Endothelial cell of umbilical vein (primary cell): ENCODE data around the gene ARHGAP18. TPM values are rescaled to one million over a fixed set of nuclear protein-coding genes. Genes with fewer than 3 reads are reported as not detected.

Source experiments
- BruUV-seq: library from RNA; stranded (reverse); fragments of 400-500 nt; replicated peaks from 2 replicates; lab custom pipeline; 2021; lab: Mats Ljungman, UMichigan
- CTCF ChIA-PET: fragments of 300-600, 350-600 bp; sonication (Branson Sonifier 250); formaldehyde crosslinking; loops from one replicate; lab custom pipeline; 2021; ENCODE audit warnings: antibody characterized with exemption, inconsistent platforms; lab: Charles Lee
- POLR2A ChIA-PET: fragments of 300-600, 350-600 bp; sonication (Branson Sonifier 250); formaldehyde crosslinking; loops from one replicate; lab custom pipeline; 2021; ENCODE audit warnings: antibody characterized with exemption, inconsistent platforms; lab: Charles Lee
- DNase-seq: peaks from one replicate; pipeline ENCODE4 v3.0.0-alpha.2; 2011; ENCODE audit warnings: low read depth, low spot score
- FAIRE-seq: peaks from 2 replicates; lab custom pipeline; 2011; peaks lifted over from hg19 to GRCh38; lab: Jason Lieb, UNC
- H2AFZ ChIP-seq: 2 replicates; pipeline ENCODE4 v1.6.0; 2012; ENCODE audit warnings: low read depth, low read length, control low read depth, inconsistent platforms
- H3K27ac ChIP-seq: 2 replicates; pipeline ENCODE4 v1.5.1; 2011; ENCODE audit warnings: low read depth, mild to moderate bottlenecking, control low read depth, low read length, moderate library complexity; ENCODE audit not compliant: insufficient read depth
- H3K27me3 ChIP-seq, 2 experiments: 2 replicates each; pipeline versions ENCODE4 v1.6.0 to v1.6.1; 2011; ENCODE audit warnings: low read length in 2 of 2, mixed read lengths in 1 of 2; ENCODE audit not compliant: control insufficient read depth in 2 of 2, insufficient read depth in 2 of 2
- H3K36me3 ChIP-seq, 2 experiments: 2 replicates in 1 of 2; 3 replicates in 1 of 2; pipeline ENCODE4 v1.5.1; 2011; ENCODE audit warnings: low read length in 2 of 2, mild to moderate bottlenecking in 1 of 2, moderate library complexity in 1 of 2; ENCODE audit not compliant: control insufficient read depth in 2 of 2, insufficient read depth in 2 of 2; ENCODE audit errors: extremely low read depth in 1 of 2
- H3K4me1 ChIP-seq: 3 replicates; pipeline ENCODE4 v1.5.1; 2011; ENCODE audit warnings: mild to moderate bottlenecking, low read length; ENCODE audit not compliant: control insufficient read depth, insufficient read depth; ENCODE audit errors: extremely low read depth
- H3K4me2 ChIP-seq: 2 replicates; pipeline ENCODE4 v1.6.1; 2011; ENCODE audit warnings: low read length, control low read depth, mixed read lengths; ENCODE audit not compliant: insufficient read depth
- H3K4me3 ChIP-seq, 3 experiments: fragments of 200-600 bp in 1 of 3; sonication (generic), shearing (Covaris generic) in 1 of 3; replicated peaks in 1 of 3; 2 replicates each; pipeline ENCODE4 v1.5.1; 2011 to 2016; ENCODE audit warnings: control low read depth in 3 of 3, low read length in 3 of 3, mild to moderate bottlenecking in 2 of 3, inconsistent platforms in 1 of 3, low read depth in 1 of 3, moderate library complexity in 1 of 3; ENCODE audit not compliant: insufficient read depth in 1 of 3
- H3K79me2 ChIP-seq: 2 replicates; pipeline ENCODE4 v1.6.0; 2012; ENCODE audit warnings: low read length, inconsistent platforms; ENCODE audit not compliant: control insufficient read depth, insufficient read depth
- H3K9ac ChIP-seq: replicated peaks from 2 replicates; pipeline ENCODE3; 2011; ENCODE audit warnings: low read length, control low read depth; ENCODE audit not compliant: insufficient read depth; ENCODE audit errors: extremely low read depth
- H3K9me1 ChIP-seq: replicated peaks from 3 replicates; pipeline ENCODE4 v1.6.0; 2011; ENCODE audit warnings: mild to moderate bottlenecking, low read length; ENCODE audit not compliant: control insufficient read depth, insufficient read depth; ENCODE audit errors: extremely low read depth
- H3K9me3 ChIP-seq: replicated peaks from 2 replicates; pipeline ENCODE4 v1.5.1; 2012; ENCODE audit warnings: low read length, inconsistent platforms; ENCODE audit not compliant: control insufficient read depth, insufficient read depth
- H4K20me1 ChIP-seq: replicated peaks from 2 replicates; pipeline ENCODE3; 2011; ENCODE audit warnings: mild to moderate bottlenecking, low read length; ENCODE audit not compliant: control insufficient read depth, insufficient read depth; ENCODE audit errors: extremely low read depth
- CTCF ChIP-seq, 2 donors: IDR thresholded peaks; 1 replicate in 1 of 2; 2 replicates in 1 of 2; pipeline ENCODE4 v1.5.1; 2011; ENCODE audit warnings: low read length in 2 of 2, mild to moderate bottlenecking in 2 of 2, moderate library complexity in 2 of 2, control low read depth in 1 of 2, inconsistent platforms in 1 of 2, low read depth in 1 of 2; ENCODE audit not compliant: insufficient read depth in 1 of 2; ENCODE audit errors: extremely low read depth in 1 of 2
- FOS ChIP-seq: IDR thresholded peaks from 2 replicates; pipeline ENCODE4 v1.6.1; 2011; ENCODE audit warnings: mild to moderate bottlenecking, low read length, moderate library complexity, borderline replicate concordance; ENCODE audit not compliant: insufficient read depth
- GATA2 ChIP-seq: IDR thresholded peaks from 2 replicates; pipeline ENCODE4 v1.7.0; 2011; ENCODE audit warnings: low read depth, mild to moderate bottlenecking, moderate library complexity, mixed read lengths, low read length; ENCODE audit not compliant: insufficient read length, insufficient read depth
- MYC ChIP-seq: IDR thresholded peaks from one replicate; pipeline ENCODE4 v1.6.1; 2011; ENCODE audit warnings: mild to moderate bottlenecking, low read depth, low read length
- POLR2A ChIP-seq: IDR thresholded peaks from 2 replicates; pipeline ENCODE4 v1.6.1; 2012; ENCODE audit warnings: low read depth, mild to moderate bottlenecking, control low read depth, low read length
- dilution Hi-C: fragments of 300-500 bp; cut with MboI; formaldehyde crosslinking; loops from one replicate; pipeline ENCODE4 v1.15.0; 2019; ENCODE audit warnings: low sequenced_read_pairs; ENCODE audit not compliant: extremely low pct_ligation_motif_present
- intact Hi-C: fragments of 100-400 bp; cut with micrococcal nuclease; formaldehyde crosslinking; loops from one replicate; pipeline ENCODE4 v1.10.0; 2022
- polyA plus RNA-seq, 4 experiments: library from polyadenylated mRNA; depleted of rRNA in 3 of 4; stranded (reverse) in 3 of 4; unstranded in 1 of 4; fragments of >200 nt; gene quantifications; 2 replicates each; pipeline versions ENCODE4 v1.2.1 to v1.2.3, GENCODE V29; 2011 to 2012; ENCODE audit warnings: missing spikeins in 1 of 4
- total RNA-seq: library from RNA; stranded (reverse); gene quantifications from 2 replicates; pipeline ENCODE4 v1.2.3, GENCODE V29; 2021

Gene ARHGAP18
- total and polyA plus RNA-seq, 2 donors (not counting 3 experiments of a cell fraction or from before 2014, with no cell fraction given): 13.1 to 86.1 TPM

GRCh38 chr6:129753422-129753821, 43.4 kb upstream of the ARHGAP18 start:
- H3K27ac ChIP-seq: no peak overlapping the region
- FAIRE-seq: no peak

DNA sequence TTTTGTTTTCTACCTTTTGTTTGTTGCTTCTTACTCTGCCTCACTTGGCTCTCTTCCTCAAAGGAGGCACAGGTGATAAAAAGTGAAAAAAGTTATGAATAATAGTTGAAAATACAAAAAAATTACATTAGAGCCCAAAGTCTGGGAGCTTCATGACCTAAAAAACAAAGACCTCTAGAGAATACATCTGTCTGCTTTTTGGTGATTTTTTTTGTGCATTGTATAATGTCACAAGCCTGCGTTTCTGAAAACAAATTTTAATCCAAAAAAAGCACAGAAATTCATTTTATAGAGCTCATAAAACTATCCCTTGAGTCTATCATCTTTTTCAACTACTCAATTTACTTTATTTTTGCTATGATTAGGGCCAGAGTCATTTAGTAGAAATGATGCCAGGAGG, 41.4 kb upstream of the ARHGAP18 start:
- no peaks in the 10 kb centered on the region for H3K27me3 ChIP-seq
- H3K79me2 ChIP-seq: no peaks in the 10 kb centered on the region
- H3K9ac ChIP-seq: no peak overlapping the region
- H4K20me1 ChIP-seq: no peaks in the 10 kb centered on the region
- POLR2A ChIA-PET: no interaction called here
- no peak overlapping the region for H3K27ac ChIP-seq
- dilution Hi-C loops: no loop called here
- H3K4me1 ChIP-seq: peaks cover 40% of the 10 kb centered on the region
- H3K9me3 ChIP-seq: no peaks in the 10 kb centered on the region
- no TSS peak for BruUV-seq
- no peak overlapping the region for H3K4me2 ChIP-seq
- intact Hi-C loops: loop anchor here (1.0 kb wide), 1 partner anchor 270 kb away; no protein-coding TSS in a partner anchor
- H3K4me3 ChIP-seq: no peak overlapping the region
- no peaks in the 10 kb centered on the region for H3K9me1 ChIP-seq
- H3K36me3 ChIP-seq: no peaks in the 10 kb centered on the region
- no peak for DNase-seq
- CTCF ChIA-PET: no interaction called here
- peak overlapping the region; percentile 21 for H2AFZ ChIP-seq
- TF ChIP-seq POLR2A (no peak), MYC (no peak)
- no peak for FAIRE-seq

More at GRCh38 chr6:129753422-129753821, 43.4 kb upstream of the ARHGAP18 start:
- H3K9ac ChIP-seq: no peak overlapping the region
- intact Hi-C loops: no loop called here
- H3K4me3 ChIP-seq: no peak overlapping the region
- H3K9me1 ChIP-seq: no peaks in the 10 kb centered on the region
- CTCF ChIA-PET: no interaction called here
- no peaks in the 10 kb centered on the region for H3K27me3 ChIP-seq
- no peak overlapping the region for H2AFZ ChIP-seq
- no TSS peak for BruUV-seq
- H3K4me2 ChIP-seq: no peak overlapping the region
- no peaks in the 10 kb centered on the region for H4K20me1 ChIP-seq
- TF ChIP-seq MYC: no peak
- TF ChIP-seq FOS: no peak
- no peak for TF ChIP-seq CTCF (IDR thresholded peaks at IDR 0.05; ENCODE audit: extremely low read depth in 1 of 2, insufficient read depth in 1 of 2, low read depth in 1 of 2, low read length in 2 of 2)
- no peak for TF ChIP-seq GATA2
- no peak for DNase-seq
- H3K4me1 ChIP-seq: peaks cover 36% of the 10 kb centered on the region
- H3K79me2 ChIP-seq: no peaks in the 10 kb centered on the region
- dilution Hi-C loops: no loop called here
- H3K9me3 ChIP-seq: no peaks in the 10 kb centered on the region
- POLR2A ChIA-PET: no interaction called here
- no peaks in the 10 kb centered on the region for H3K36me3 ChIP-seq
